ENCODE results near the gene FCHSD2.
"Not testable (repeated sequence)": the region's sequence is repeated elsewhere in the genome, so short reads cannot be mapped to it uniquely, and the experiment has no call there.

Gene FCHSD2

GRCh38 chr11:73135346-73136284 is 6.5 kb downstream of the FCHSD2 start:
- ATAC-seq (ENCODE audit: insufficient read depth, low read depth) (no peak), DNase-seq (no peak)
- Histone ChIP-seq H3K27ac (ENCODE audit: low read length) (0 out of 2 replicates have a peak overlapping the region, but pooled peaks have one; percentile 16), H4K20me1 (ENCODE audit: insufficient read depth, low read length) (peaks cover 7% of the 10 kb centered on the region; the same call in 1 of the 2 replicates), H3K9ac (ENCODE audit: low read depth, low read length) (no peak overlapping the region), H3K27me3 (ENCODE audit: insufficient read depth, low read length, poor library complexity) (no peaks in the 10 kb centered on the region), H2AFZ (ENCODE audit: low read depth, low read length) (no peak overlapping the region), H3K79me2 (ENCODE audit: insufficient read depth, low read length) (peaks cover 80% of the 10 kb centered on the region), H3K4me2 (ENCODE audit: insufficient read depth, low read length) (no peak overlapping the region), H3K9me3 (ENCODE audit: insufficient read depth, low read length, severe bottlenecking) (no peaks in the 10 kb centered on the region), H3K4me3 (ENCODE audit: low read depth in 1 of 2, low read length in 2 of 2) (no peak overlapping the region), H3K36me3 (ENCODE audit: insufficient read depth, low read length) (peaks cover 53% of the 10 kb centered on the region), H3K4me1 (ENCODE audit: insufficient read depth, low read length) (peaks cover 26% of the 10 kb centered on the region)
- no peak for TF ChIP-seq CTCF (IDR thresholded peaks at IDR 0.05; ENCODE audit: borderline replicate concordance, extremely low read depth, low read length, poor library complexity, severe bottlenecking)
- no peak for TF ChIP-seq EZH2 (IDR thresholded peaks at IDR 0.05; ENCODE audit: borderline replicate concordance, low read depth, low read length, severe bottlenecking)

GRCh38 chr11:73132349-73132748 is 9.8 kb downstream of the FCHSD2 start:
- not testable (repeated sequence) for ATAC-seq (ENCODE audit: insufficient read depth, low read depth); H3K4me3 ChIP-seq (ENCODE audit: low read depth in 1 of 2, low read length in 2 of 2); DNase-seq; H4K20me1 ChIP-seq (ENCODE audit: insufficient read depth, low read length); H3K9me3 ChIP-seq (ENCODE audit: insufficient read depth, low read length, severe bottlenecking); H2AFZ ChIP-seq (ENCODE audit: low read depth, low read length); H3K27ac ChIP-seq (ENCODE audit: low read length); H3K4me2 ChIP-seq (ENCODE audit: insufficient read depth, low read length); H3K9ac ChIP-seq (ENCODE audit: low read depth, low read length); H3K27me3 ChIP-seq (ENCODE audit: insufficient read depth, low read length, poor library complexity); H3K4me1 ChIP-seq (ENCODE audit: insufficient read depth, low read length)
- Histone ChIP-seq H3K36me3 (ENCODE audit: insufficient read depth, low read length) (peaks cover 47% of the 10 kb centered on the region), H3K79me2 (ENCODE audit: insufficient read depth, low read length) (peaks cover 52% of the 10 kb centered on the region)

GRCh38 chr11:73130181-73130580 is 11.9 kb downstream of the FCHSD2 start:
- Histone ChIP-seq H3K79me2 (ENCODE audit: insufficient read depth, low read length) (peaks cover 39% of the 10 kb centered on the region; the same call in 1 of the 2 replicates), H3K27ac (ENCODE audit: low read length) (no peak overlapping the region), H4K20me1 (ENCODE audit: insufficient read depth, low read length) (peaks cover 3% of the 10 kb centered on the region; the same call in 1 of the 2 replicates), H3K27me3 (ENCODE audit: insufficient read depth, low read length, poor library complexity) (no peaks in the 10 kb centered on the region), H3K4me3 (ENCODE audit: low read depth in 1 of 2, low read length in 2 of 2) (no peak overlapping the region), H3K4me2 (ENCODE audit: insufficient read depth, low read length) (no peak overlapping the region), H3K4me1 (ENCODE audit: insufficient read depth, low read length) (no peaks in the 10 kb centered on the region), H2AFZ (ENCODE audit: low read depth, low read length) (no peak overlapping the region), H3K9me3 (ENCODE audit: insufficient read depth, low read length, severe bottlenecking) (no peaks in the 10 kb centered on the region), H3K36me3 (ENCODE audit: insufficient read depth, low read length) (peaks cover 54% of the 10 kb centered on the region), H3K9ac (ENCODE audit: low read depth, low read length) (no peak overlapping the region)
- DNase-seq (no peak), ATAC-seq (ENCODE audit: insufficient read depth, low read depth) (no peak)
- no peak for TF ChIP-seq CTCF (IDR thresholded peaks at IDR 0.05; ENCODE audit: borderline replicate concordance, extremely low read depth, low read length, poor library complexity, severe bottlenecking)
- no peak for TF ChIP-seq EZH2 (IDR thresholded peaks at IDR 0.05; ENCODE audit: borderline replicate concordance, low read depth, low read length, severe bottlenecking)

- peaks cover 55% of the 10 kb centered on the region for H3K36me3 ChIP-seq (ENCODE audit: insufficient read depth, low read length)
- H4K20me1 ChIP-seq (ENCODE audit: insufficient read depth, low read length), result peaks cover 3% of the 10 kb centered on the region; the same call in 1 of the 2 replicates
- no peak overlapping the region for H2AFZ ChIP-seq (ENCODE audit: low read depth, low read length)
- TF ChIP-seq EZH2 (IDR thresholded peaks at IDR 0.05; ENCODE audit: borderline replicate concordance, low read depth, low read length, severe bottlenecking) (no peak), CTCF (IDR thresholded peaks at IDR 0.05; ENCODE audit: borderline replicate concordance, extremely low read depth, low read length, poor library complexity, severe bottlenecking) (no peak)
- H3K27ac ChIP-seq (ENCODE audit: low read length), result no peak overlapping the region
- no peak overlapping the region for H3K4me2 ChIP-seq (ENCODE audit: insufficient read depth, low read length)
- DNase-seq, result no peak
- H3K9me3 ChIP-seq (ENCODE audit: insufficient read depth, low read length, severe bottlenecking), result no peaks in the 10 kb centered on the region
- H3K9ac ChIP-seq (ENCODE audit: low read depth, low read length), result no peak overlapping the region
- no peaks in the 10 kb centered on the region for H3K4me1 ChIP-seq (ENCODE audit: insufficient read depth, low read length)
- no peak for ATAC-seq (ENCODE audit: insufficient read depth, low read depth)
- H3K4me3 ChIP-seq (ENCODE audit: low read depth in 1 of 2, low read length in 2 of 2), result no peak overlapping the region
- H3K79me2 ChIP-seq (ENCODE audit: insufficient read depth, low read length), result peaks cover 39% of the 10 kb centered on the region; the same call in 1 of the 2 replicates
- H3K27me3 ChIP-seq (ENCODE audit: insufficient read depth, low read length, poor library complexity), result no peaks in the 10 kb centered on the region
These were observed 12.9 kb downstream of the FCHSD2 start for GRCh38 chr11:73129198-73129597.

All from DND-41 (cell line).